ENCODE measurements around the gene TACC2.
A peak's percentile ranks its signal among the peaks of the same experiment; 100 is the strongest.
"Not testable (repeated sequence)": the region's sequence is repeated elsewhere in the genome, so short reads cannot be mapped to it uniquely, and the experiment has no call there.

TACC2 gene

DNA sequence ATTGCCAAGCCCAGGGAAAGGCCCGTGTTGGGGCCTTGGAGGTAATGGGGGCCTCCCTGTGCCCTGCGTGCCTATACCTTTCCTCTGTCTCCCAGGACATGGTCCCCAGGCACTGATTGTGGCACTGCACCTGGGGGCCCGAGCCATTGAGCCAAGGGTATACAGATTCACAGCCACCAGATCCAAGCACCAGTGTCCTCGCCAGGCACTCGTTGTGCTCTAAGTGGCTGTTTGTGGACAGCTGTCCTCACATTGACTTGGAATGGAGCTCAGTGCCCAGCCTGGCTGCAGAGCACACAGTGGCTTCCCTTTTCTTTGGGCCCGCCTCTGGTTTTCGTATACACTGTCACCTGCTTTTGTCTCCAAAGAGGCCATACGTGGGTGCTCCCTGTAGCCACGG is 210.1 kb downstream of the TACC2 start:
- DNase-seq (no peak), ATAC-seq (replicated peaks) (no peak)
- peaks cover 0 to 1% of the 10 kb centered on the region in 2 donors for H3K9me3 Mint-ChIP-seq
- H3K27ac Mint-ChIP-seq, result no peak overlapping the region
- no peaks in the 10 kb centered on the region for H3K36me3 Mint-ChIP-seq
- H3K4me1 Mint-ChIP-seq, result no peaks in the 10 kb centered on the region
- H3K4me3 Mint-ChIP-seq, result no peak overlapping the region
- no peaks in the 10 kb centered on the region for H3K27me3 Mint-ChIP-seq

- ATAC-seq (replicated peaks) (no peak), DNase-seq (no peak)
- Mint-ChIP-seq H3K36me3 (no peaks in the 10 kb centered on the region), H3K27me3 (no peaks in the 10 kb centered on the region), H3K4me3 (no peak overlapping the region), H3K4me1 (no peaks in the 10 kb centered on the region), H3K9me3 (peaks cover 0 to 1% of the 10 kb centered on the region in 2 donors), H3K27ac (no peak overlapping the region)
Observed at GRCh38 chr10:122199689-122200088, 210.7 kb downstream of the TACC2 start.

DNA sequence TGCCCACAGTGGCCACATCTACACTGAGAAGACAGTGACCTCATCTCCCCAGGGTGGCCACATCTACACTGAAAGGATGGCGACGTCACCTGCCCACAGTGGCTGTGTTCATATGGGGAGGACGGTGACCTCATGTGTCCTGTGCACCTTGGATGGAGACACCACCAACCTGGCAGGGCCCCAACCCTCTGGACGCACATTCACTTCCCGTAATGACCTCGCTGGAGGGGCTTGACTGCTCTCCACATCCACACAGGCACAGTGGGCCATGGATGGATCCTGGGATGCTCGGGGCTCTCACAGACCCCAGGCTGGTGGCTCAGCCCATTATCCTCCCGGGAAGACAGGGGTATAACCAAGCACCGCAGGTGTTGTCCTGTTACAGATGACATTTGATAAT is 212.4 kb downstream of the TACC2 start:
- Mint-ChIP-seq H3K36me3 (no peaks in the 10 kb centered on the region), H3K4me3 (no peak overlapping the region), H3K27me3 (no peaks in the 10 kb centered on the region), H3K9me3 (peaks cover 0 to 1% of the 10 kb centered on the region in 2 donors), H3K27ac (no peak overlapping the region), H3K4me1 (no peaks in the 10 kb centered on the region)
- ATAC-seq (replicated peaks) (no peak), DNase-seq (no peak)

DNA sequence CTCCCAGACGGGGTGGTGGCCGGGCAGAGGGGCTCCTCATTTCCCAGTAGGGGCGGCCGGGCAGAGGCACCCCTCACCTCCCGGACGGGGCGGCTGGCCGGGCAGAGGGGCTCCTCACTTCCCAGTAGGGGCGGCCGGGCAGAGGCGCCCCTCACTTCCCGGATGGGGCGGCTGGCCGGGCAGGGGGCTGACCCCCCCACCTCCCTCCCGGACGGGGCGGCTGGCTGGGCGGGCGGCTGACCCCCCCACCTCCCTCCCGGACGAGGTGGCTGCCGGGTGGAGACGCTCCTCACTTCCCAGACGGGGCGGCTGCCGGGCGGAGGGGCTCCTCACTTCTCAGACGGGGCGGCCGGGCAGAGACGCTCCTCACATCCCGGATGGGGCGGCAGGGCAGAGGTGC is 214.2 kb downstream of the TACC2 start:
- H3K27ac Mint-ChIP-seq, result not testable (repeated sequence)

GRCh38 chr10:122204691-122205489 is 215.9 kb downstream of the TACC2 start:
- Mint-ChIP-seq H3K9me3 (peaks cover under 1 to 4% of the 10 kb centered on the region in 2 donors), H3K4me1 (no peaks in the 10 kb centered on the region), H3K27me3 (no peaks in the 10 kb centered on the region), H3K36me3 (no peaks in the 10 kb centered on the region), H3K27ac (no peak overlapping the region), H3K4me3 (no peak overlapping the region)
- DNase-seq (no peak), ATAC-seq (replicated peaks) (no peak)

More for the DNA sequence above, 214.2 kb downstream of the TACC2 start:
- ATAC-seq (replicated peaks); DNase-seq; H3K27me3 Mint-ChIP-seq; H3K9me3 Mint-ChIP-seq; H3K36me3 Mint-ChIP-seq; H3K4me1 Mint-ChIP-seq; H3K4me3 Mint-ChIP-seq: not testable (repeated sequence)

DNA sequence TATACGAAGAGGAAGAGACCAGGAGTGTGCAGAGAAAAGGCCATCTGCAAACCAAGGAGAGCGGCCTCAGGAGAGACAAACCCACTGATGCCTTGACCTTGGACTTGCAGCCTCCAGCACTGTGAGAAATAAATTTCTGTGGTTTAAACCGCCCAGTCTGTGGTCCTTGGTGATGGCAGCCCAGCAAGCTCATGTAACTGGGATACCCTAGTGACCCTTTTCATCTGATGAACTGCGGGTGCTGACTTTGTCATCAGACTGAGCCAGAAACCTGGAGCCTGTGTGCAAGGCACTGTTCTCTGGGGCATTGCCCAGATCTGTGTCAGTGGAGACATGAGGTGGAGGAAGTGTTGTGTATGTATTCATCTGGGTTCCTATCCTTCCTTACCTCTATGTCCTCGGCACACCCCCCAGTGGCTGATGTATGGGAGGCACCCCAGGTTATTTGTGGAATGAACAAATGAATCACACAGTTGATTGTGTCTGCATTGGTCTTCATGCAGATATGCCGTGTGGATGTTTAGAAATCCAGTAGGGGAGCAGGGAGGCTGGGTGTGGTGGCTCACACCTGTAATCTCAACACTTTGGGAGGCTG is 217.6 kb downstream of the TACC2 start:
- no peak for ATAC-seq (replicated peaks)
- H3K36me3 Mint-ChIP-seq, result peaks cover 0 to 3% of the 10 kb centered on the region in 2 donors
- peaks cover 3 to 4% of the 10 kb centered on the region in 2 donors for H3K9me3 Mint-ChIP-seq
- H3K4me3 Mint-ChIP-seq, result no peak overlapping the region
- no peak for DNase-seq
- H3K27me3 Mint-ChIP-seq, result no peaks in the 10 kb centered on the region
- no peak overlapping the region for H3K27ac Mint-ChIP-seq
- no peaks in the 10 kb centered on the region for H3K4me1 Mint-ChIP-seq

DNA sequence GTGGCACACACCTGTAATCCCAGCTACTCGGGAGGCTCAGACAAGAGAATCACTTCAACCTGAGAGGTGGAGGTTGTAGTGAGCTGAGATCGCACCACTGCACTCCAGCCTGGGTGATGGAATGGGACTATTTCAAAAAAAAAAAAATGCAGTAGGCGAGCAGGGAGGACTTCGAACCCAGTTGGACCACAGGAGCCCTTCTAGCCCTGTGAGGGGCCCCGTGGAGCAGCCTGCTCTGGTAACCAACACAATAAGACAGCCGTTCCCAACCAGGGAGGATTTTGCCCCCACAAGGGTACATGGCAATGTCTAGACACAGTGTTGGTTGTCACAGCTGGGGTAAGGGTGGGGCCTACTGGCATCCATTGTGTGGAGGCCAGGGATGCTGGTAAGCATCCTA is 218.2 kb downstream of the TACC2 start:
- Mint-ChIP-seq H3K27ac (no peak overlapping the region), H3K4me1 (no peaks in the 10 kb centered on the region), H3K4me3 (no peak overlapping the region), H3K36me3 (peaks cover 0 to 3% of the 10 kb centered on the region in 2 donors), H3K27me3 (no peaks in the 10 kb centered on the region), H3K9me3 (peaks cover 3 to 4% of the 10 kb centered on the region in 2 donors)
- ATAC-seq (replicated peaks) (no peak), DNase-seq (no peak)

GRCh38 chr10:122207596-122207995 is 218.6 kb downstream of the TACC2 start:
- Mint-ChIP-seq H3K4me1 (no peaks in the 10 kb centered on the region), H3K4me3 (no peak overlapping the region), H3K36me3 (peaks cover 0 to 3% of the 10 kb centered on the region in 2 donors), H3K27me3 (no peaks in the 10 kb centered on the region), H3K27ac (no peak overlapping the region), H3K9me3 (peaks cover 3 to 4% of the 10 kb centered on the region in 2 donors)
- peak in 1 of 2 donors; percentile 41 for ATAC-seq (replicated peaks)
- DNase-seq, result no peak

GRCh38 chr10:122208571-122209430 is 219.8 kb downstream of the TACC2 start:
- H3K27ac Mint-ChIP-seq, result no peak overlapping the region
- no peaks in the 10 kb centered on the region for H3K27me3 Mint-ChIP-seq
- peaks cover 0 to 3% of the 10 kb centered on the region in 2 donors for H3K36me3 Mint-ChIP-seq
- ATAC-seq (replicated peaks) (no peak), DNase-seq (no peak)
- H3K4me1 Mint-ChIP-seq, result no peaks in the 10 kb centered on the region
- peaks cover 3 to 4% of the 10 kb centered on the region in 2 donors for H3K9me3 Mint-ChIP-seq
- no peak overlapping the region for H3K4me3 Mint-ChIP-seq

- H3K4me1 Mint-ChIP-seq, result no peaks in the 10 kb centered on the region
- peaks cover 0 to 3% of the 10 kb centered on the region in 2 donors for H3K36me3 Mint-ChIP-seq
- no peak overlapping the region for H3K27ac Mint-ChIP-seq
- peaks cover 3 to 4% of the 10 kb centered on the region in 2 donors for H3K9me3 Mint-ChIP-seq
- DNase-seq (no peak), ATAC-seq (replicated peaks) (no peak)
- H3K4me3 Mint-ChIP-seq, result no peak overlapping the region
- H3K27me3 Mint-ChIP-seq, result peaks cover 0 to 5% of the 10 kb centered on the region in 2 donors
Observed at GRCh38 chr10:122210481-122211265, 221.7 kb downstream of the TACC2 start.

DNA sequence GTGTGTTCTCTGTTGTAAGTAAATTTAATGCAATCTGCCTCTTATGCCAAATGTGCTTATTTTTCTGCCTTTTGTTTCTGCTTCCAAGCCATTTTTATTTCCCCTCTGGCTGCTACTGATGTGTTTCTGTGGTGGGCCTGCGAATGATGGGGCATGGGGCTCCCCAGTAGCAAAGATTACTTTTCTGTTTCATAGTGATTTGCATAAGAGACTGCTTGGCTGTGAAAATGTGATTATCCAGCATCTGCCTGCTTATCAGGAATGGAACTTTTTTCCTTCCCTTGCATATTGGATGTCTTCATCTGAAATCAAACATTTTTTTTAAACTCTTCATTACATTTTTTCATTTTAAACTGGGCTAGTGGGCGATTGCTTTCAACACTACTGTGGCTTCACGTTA is 224.4 kb downstream of the TACC2 start:
- Mint-ChIP-seq H3K27ac (no peak overlapping the region), H3K4me3 (no peak overlapping the region), H3K36me3 (peaks cover 0 to 3% of the 10 kb centered on the region in 2 donors), H3K9me3 (peaks cover 2 to 3% of the 10 kb centered on the region in 2 donors), H3K4me1 (no peaks in the 10 kb centered on the region), H3K27me3 (peaks cover 5% of the 10 kb centered on the region in 2 donors)
- DNase-seq (no peak), ATAC-seq (replicated peaks) (no peak)

GRCh38 chr10:122213766-122214165 is 224.8 kb downstream of the TACC2 start:
- Mint-ChIP-seq H3K36me3 (peaks cover 0 to 3% of the 10 kb centered on the region in 2 donors), H3K27me3 (peaks cover 5% of the 10 kb centered on the region in 2 donors), H3K27ac (no peak overlapping the region), H3K4me3 (no peak overlapping the region), H3K9me3 (peaks cover 2 to 3% of the 10 kb centered on the region in 2 donors), H3K4me1 (no peaks in the 10 kb centered on the region)
- ATAC-seq (replicated peaks), result no peak
- no peak for DNase-seq

GRCh38 chr10:122216047-122216446 is 227.1 kb downstream of the TACC2 start:
- no peaks in the 10 kb centered on the region for H3K36me3 Mint-ChIP-seq
- no peaks in the 10 kb centered on the region for H3K4me1 Mint-ChIP-seq
- ATAC-seq (replicated peaks), result no peak
- no peak for DNase-seq
- H3K4me3 Mint-ChIP-seq, result no peak overlapping the region
- no peak overlapping the region for H3K27ac Mint-ChIP-seq
- no peaks in the 10 kb centered on the region for H3K9me3 Mint-ChIP-seq
- H3K27me3 Mint-ChIP-seq, result peaks cover 5% of the 10 kb centered on the region in 2 donors

GRCh38 chr10:122219340-122219739 is 230.4 kb downstream of the TACC2 start:
- H3K4me1 Mint-ChIP-seq, result no peaks in the 10 kb centered on the region
- ATAC-seq (replicated peaks) (no peak), DNase-seq (no peak)
- H3K36me3 Mint-ChIP-seq, result no peaks in the 10 kb centered on the region
- no peak overlapping the region for H3K27ac Mint-ChIP-seq
- no peak overlapping the region for H3K4me3 Mint-ChIP-seq
- peaks cover 9 to 10% of the 10 kb centered on the region in 2 donors for H3K27me3 Mint-ChIP-seq
- no peaks in the 10 kb centered on the region for H3K9me3 Mint-ChIP-seq

Measured in stimulated activated naive B cell treated with anti-CD40 and anti-IgM and Interleukin-4, amounts not matched to agents 10 μg/mL and 1 μg/mL and 100 μg/mL, for 72 hours (primary cell).